Endothelial cell of umbilical vein (primary cell): ENCODE measurements around the gene TUB. TPM values are rescaled to one million over a fixed set of nuclear protein-coding genes. Genes with fewer than 3 reads are reported as not detected.

ENCODE experiments used
- BruUV-seq: library from RNA; stranded (reverse); fragments of 400-500 nt; replicated peaks from 2 replicates; lab custom pipeline; 2021; lab: Mats Ljungman, UMichigan
- CTCF ChIA-PET: fragments of 300-600, 350-600 bp; sonication (Branson Sonifier 250); formaldehyde crosslinking; loops from one replicate; lab custom pipeline; 2021; ENCODE audit warnings: antibody characterized with exemption, inconsistent platforms; lab: Charles Lee
- POLR2A ChIA-PET: fragments of 300-600, 350-600 bp; sonication (Branson Sonifier 250); formaldehyde crosslinking; loops from one replicate; lab custom pipeline; 2021; ENCODE audit warnings: antibody characterized with exemption, inconsistent platforms; lab: Charles Lee
- DNase-seq: peaks from one replicate; pipeline ENCODE4 v3.0.0-alpha.2; 2011; ENCODE audit warnings: low read depth, low spot score
- FAIRE-seq: peaks from 2 replicates; lab custom pipeline; 2011; peaks lifted over from hg19 to GRCh38; lab: Jason Lieb, UNC
- H2AFZ ChIP-seq: 2 replicates; pipeline ENCODE4 v1.6.0; 2012; ENCODE audit warnings: low read depth, low read length, control low read depth, inconsistent platforms
- H3K27ac ChIP-seq: 2 replicates; pipeline ENCODE4 v1.5.1; 2011; ENCODE audit warnings: low read depth, mild to moderate bottlenecking, control low read depth, low read length, moderate library complexity; ENCODE audit not compliant: insufficient read depth
- H3K27me3 ChIP-seq, 2 experiments: 2 replicates each; pipeline versions ENCODE4 v1.6.0 to v1.6.1; 2011; ENCODE audit warnings: low read length in 2 of 2, mixed read lengths in 1 of 2; ENCODE audit not compliant: control insufficient read depth in 2 of 2, insufficient read depth in 2 of 2
- H3K36me3 ChIP-seq, 2 experiments: 2 replicates in 1 of 2; 3 replicates in 1 of 2; pipeline ENCODE4 v1.5.1; 2011; ENCODE audit warnings: low read length in 2 of 2, mild to moderate bottlenecking in 1 of 2, moderate library complexity in 1 of 2; ENCODE audit not compliant: control insufficient read depth in 2 of 2, insufficient read depth in 2 of 2; ENCODE audit errors: extremely low read depth in 1 of 2
- H3K4me1 ChIP-seq: 3 replicates; pipeline ENCODE4 v1.5.1; 2011; ENCODE audit warnings: mild to moderate bottlenecking, low read length; ENCODE audit not compliant: control insufficient read depth, insufficient read depth; ENCODE audit errors: extremely low read depth
- H3K4me2 ChIP-seq: 2 replicates; pipeline ENCODE4 v1.6.1; 2011; ENCODE audit warnings: low read length, control low read depth, mixed read lengths; ENCODE audit not compliant: insufficient read depth
- H3K4me3 ChIP-seq, 3 experiments: fragments of 200-600 bp in 1 of 3; sonication (generic), shearing (Covaris generic) in 1 of 3; replicated peaks in 1 of 3; 2 replicates each; pipeline ENCODE4 v1.5.1; 2011 to 2016; ENCODE audit warnings: control low read depth in 3 of 3, low read length in 3 of 3, mild to moderate bottlenecking in 2 of 3, inconsistent platforms in 1 of 3, low read depth in 1 of 3, moderate library complexity in 1 of 3; ENCODE audit not compliant: insufficient read depth in 1 of 3
- H3K79me2 ChIP-seq: 2 replicates; pipeline ENCODE4 v1.6.0; 2012; ENCODE audit warnings: low read length, inconsistent platforms; ENCODE audit not compliant: control insufficient read depth, insufficient read depth
- H3K9ac ChIP-seq: replicated peaks from 2 replicates; pipeline ENCODE3; 2011; ENCODE audit warnings: low read length, control low read depth; ENCODE audit not compliant: insufficient read depth; ENCODE audit errors: extremely low read depth
- H3K9me1 ChIP-seq: replicated peaks from 3 replicates; pipeline ENCODE4 v1.6.0; 2011; ENCODE audit warnings: mild to moderate bottlenecking, low read length; ENCODE audit not compliant: control insufficient read depth, insufficient read depth; ENCODE audit errors: extremely low read depth
- H3K9me3 ChIP-seq: replicated peaks from 2 replicates; pipeline ENCODE4 v1.5.1; 2012; ENCODE audit warnings: low read length, inconsistent platforms; ENCODE audit not compliant: control insufficient read depth, insufficient read depth
- H4K20me1 ChIP-seq: replicated peaks from 2 replicates; pipeline ENCODE3; 2011; ENCODE audit warnings: mild to moderate bottlenecking, low read length; ENCODE audit not compliant: control insufficient read depth, insufficient read depth; ENCODE audit errors: extremely low read depth
- CTCF ChIP-seq, 2 donors: IDR thresholded peaks; 1 replicate in 1 of 2; 2 replicates in 1 of 2; pipeline ENCODE4 v1.5.1; 2011; ENCODE audit warnings: low read length in 2 of 2, mild to moderate bottlenecking in 2 of 2, moderate library complexity in 2 of 2, control low read depth in 1 of 2, inconsistent platforms in 1 of 2, low read depth in 1 of 2; ENCODE audit not compliant: insufficient read depth in 1 of 2; ENCODE audit errors: extremely low read depth in 1 of 2
- EZH2 ChIP-seq: IDR thresholded peaks from 2 replicates; pipeline ENCODE4 v1.6.1; 2012; ENCODE audit warnings: borderline replicate concordance, low read depth, mild to moderate bottlenecking, moderate library complexity, low read length, inconsistent platforms; ENCODE audit not compliant: severe bottlenecking
- FOS ChIP-seq: IDR thresholded peaks from 2 replicates; pipeline ENCODE4 v1.6.1; 2011; ENCODE audit warnings: mild to moderate bottlenecking, low read length, moderate library complexity, borderline replicate concordance; ENCODE audit not compliant: insufficient read depth
- GATA2 ChIP-seq: IDR thresholded peaks from 2 replicates; pipeline ENCODE4 v1.7.0; 2011; ENCODE audit warnings: low read depth, mild to moderate bottlenecking, moderate library complexity, mixed read lengths, low read length; ENCODE audit not compliant: insufficient read length, insufficient read depth
- JUN ChIP-seq: IDR thresholded peaks from 2 replicates; pipeline ENCODE4 v1.6.1; 2011; ENCODE audit warnings: borderline replicate concordance, low read depth; ENCODE audit not compliant: insufficient read length, insufficient read depth
- MAX ChIP-seq: IDR thresholded peaks from 2 replicates; pipeline ENCODE4 v1.6.1; 2011; ENCODE audit not compliant: insufficient read depth, insufficient read length
- MYC ChIP-seq: IDR thresholded peaks from one replicate; pipeline ENCODE4 v1.6.1; 2011; ENCODE audit warnings: mild to moderate bottlenecking, low read depth, low read length
- POLR2A ChIP-seq: IDR thresholded peaks from 2 replicates; pipeline ENCODE4 v1.6.1; 2012; ENCODE audit warnings: low read depth, mild to moderate bottlenecking, control low read depth, low read length
- POLR2AphosphoS5 ChIP-seq: IDR thresholded peaks from 2 replicates; pipeline ENCODE4 v1.6.1; 2012; ENCODE audit warnings: low read depth, mild to moderate bottlenecking, control low read depth, low read length, moderate library complexity; ENCODE audit not compliant: insufficient read depth
- dilution Hi-C: fragments of 300-500 bp; cut with MboI; formaldehyde crosslinking; loops from one replicate; pipeline ENCODE4 v1.15.0; 2019; ENCODE audit warnings: low sequenced_read_pairs; ENCODE audit not compliant: extremely low pct_ligation_motif_present
- intact Hi-C: fragments of 100-400 bp; cut with micrococcal nuclease; formaldehyde crosslinking; loops from one replicate; pipeline ENCODE4 v1.10.0; 2022
- polyA plus RNA-seq, 4 experiments: library from polyadenylated mRNA; depleted of rRNA in 3 of 4; stranded (reverse) in 3 of 4; unstranded in 1 of 4; fragments of >200 nt; gene quantifications; 2 replicates each; pipeline versions ENCODE4 v1.2.1 to v1.2.3, GENCODE V29; 2011 to 2012; ENCODE audit warnings: missing spikeins in 1 of 4
- total RNA-seq: library from RNA; stranded (reverse); gene quantifications from 2 replicates; pipeline ENCODE4 v1.2.3, GENCODE V29; 2021

The TUB gene
- total and polyA plus RNA-seq, 2 donors (not counting 3 experiments of a cell fraction or from before 2014, with no cell fraction given) = 2.3 to 3.9 TPM

GRCh38 chr11:8100605-8101004, 19.6 kb downstream of the TUB start:
- FAIRE-seq = no peak
- TF ChIP-seq FOS = no peak
- no peak for TF ChIP-seq CTCF (IDR thresholded peaks at IDR 0.05; ENCODE audit: extremely low read depth in 1 of 2, insufficient read depth in 1 of 2, low read depth in 1 of 2, low read length in 2 of 2)
- TF ChIP-seq POLR2A = no peak
- no peak for TF ChIP-seq MYC
- no peak for TF ChIP-seq JUN
- no peak for TF ChIP-seq POLR2AphosphoS5
- no peak for TF ChIP-seq GATA2
- TF ChIP-seq MAX = no peak
- no peak for TF ChIP-seq EZH2
- H3K4me2 ChIP-seq = no peak overlapping the region
- H4K20me1 ChIP-seq = no peaks in the 10 kb centered on the region
- no peaks in the 10 kb centered on the region for H3K4me1 ChIP-seq
- no peak overlapping the region for H3K9ac ChIP-seq
- no peak overlapping the region for H3K4me3 ChIP-seq
- H3K9me1 ChIP-seq = no peaks in the 10 kb centered on the region
- ChIA-PET CTCF (interaction anchor here (1.2 to 20.3 kb wide), 4 partner anchors 12 to 93 kb away, joined by 3 to 822 read pairs (median 306); no protein-coding TSS in a partner anchor), POLR2A (no interaction called here)
- no peak for DNase-seq
- BruUV-seq = no TSS peak
- no peak overlapping the region for H2AFZ ChIP-seq
- H3K79me2 ChIP-seq = no peaks in the 10 kb centered on the region
- H3K36me3 ChIP-seq = no peaks in the 10 kb centered on the region
- intact Hi-C loops = no loop called here
- no peaks in the 10 kb centered on the region for H3K9me3 ChIP-seq
- H3K27ac ChIP-seq = no peak overlapping the region
- no peaks in the 10 kb centered on the region for H3K27me3 ChIP-seq
- dilution Hi-C loops = no loop called here
